ES-I3 (cell line): ENCODE data around the gene B4GALNT4.
A peak's percentile ranks its signal among the peaks of the same experiment; 100 is the strongest.
"Not testable (repeated sequence)": the region's sequence is repeated elsewhere in the genome, so short reads cannot be mapped to it uniquely, and the experiment has no call there.

Source experiments
- H3K36me3 ChIP-seq: 2 replicates; pipeline ENCODE4 v1.6.1; 2013; ENCODE audit warnings: mild to moderate bottlenecking, low read length, control low read depth, moderate library complexity; ENCODE audit not compliant: insufficient read depth
- H3K4me1 ChIP-seq: 2 replicates; pipeline ENCODE4 v1.6.1; 2013; ENCODE audit warnings: mild to moderate bottlenecking, control low read depth, low read length; ENCODE audit not compliant: insufficient read depth
- H3K9ac ChIP-seq: 2 replicates; pipeline ENCODE4 v1.6.1; 2013; ENCODE audit warnings: low read depth, mild to moderate bottlenecking, low read length, moderate library complexity
- H3K9me3 ChIP-seq: 2 replicates; pipeline ENCODE4 v1.6.1; 2013; ENCODE audit warnings: mild to moderate bottlenecking, low read length, moderate library complexity; ENCODE audit not compliant: control insufficient read depth, insufficient read depth

B4GALNT4 gene

DNA sequence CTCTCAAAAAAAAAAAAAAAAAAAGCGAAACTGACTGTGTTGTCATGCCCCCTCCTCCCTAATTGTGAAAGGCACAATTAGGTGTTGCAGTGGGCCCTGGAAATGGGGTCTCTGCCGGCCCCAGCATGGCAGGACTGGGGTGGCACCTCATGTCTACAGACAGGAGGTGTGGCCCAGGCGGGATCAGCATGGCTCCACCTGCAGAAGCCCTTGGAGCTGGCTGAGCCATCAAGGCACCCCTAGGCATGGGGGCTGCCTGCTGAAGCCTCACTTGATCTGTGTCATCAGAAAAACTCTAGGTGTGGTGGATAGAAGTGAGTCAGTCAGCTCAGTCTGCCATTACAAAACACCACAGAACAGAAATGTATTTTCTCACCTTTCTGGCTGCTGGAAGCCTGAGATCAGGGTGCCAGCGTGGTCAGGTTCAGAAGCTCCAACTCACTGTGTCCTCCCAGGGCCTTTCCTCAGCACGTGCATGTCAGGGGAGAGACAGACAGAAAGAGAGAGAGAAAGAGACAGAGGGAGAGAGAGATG is 10.1 kb upstream of the B4GALNT4 start:
- no peak overlapping the region for H3K9ac ChIP-seq
- H3K9me3 ChIP-seq, result peaks cover 3% of the 10 kb centered on the region; the same call in 1 of the 2 replicates
- no peaks in the 10 kb centered on the region; the same call in 1 of the 2 replicates for H3K36me3 ChIP-seq
- peaks cover 6% of the 10 kb centered on the region; the same call in 1 of the 2 replicates for H3K4me1 ChIP-seq

- H3K9me3 ChIP-seq, result peaks cover 3% of the 10 kb centered on the region; the same call in 1 of the 2 replicates
- peaks cover under 1% of the 10 kb centered on the region; the same call in 1 of the 2 replicates for H3K4me1 ChIP-seq
- no peaks in the 10 kb centered on the region; the same call in 1 of the 2 replicates for H3K36me3 ChIP-seq
- no peak overlapping the region for H3K9ac ChIP-seq
Observed at GRCh38 chr11:360326-361280, 8.7 kb upstream of the B4GALNT4 start.

DNA sequence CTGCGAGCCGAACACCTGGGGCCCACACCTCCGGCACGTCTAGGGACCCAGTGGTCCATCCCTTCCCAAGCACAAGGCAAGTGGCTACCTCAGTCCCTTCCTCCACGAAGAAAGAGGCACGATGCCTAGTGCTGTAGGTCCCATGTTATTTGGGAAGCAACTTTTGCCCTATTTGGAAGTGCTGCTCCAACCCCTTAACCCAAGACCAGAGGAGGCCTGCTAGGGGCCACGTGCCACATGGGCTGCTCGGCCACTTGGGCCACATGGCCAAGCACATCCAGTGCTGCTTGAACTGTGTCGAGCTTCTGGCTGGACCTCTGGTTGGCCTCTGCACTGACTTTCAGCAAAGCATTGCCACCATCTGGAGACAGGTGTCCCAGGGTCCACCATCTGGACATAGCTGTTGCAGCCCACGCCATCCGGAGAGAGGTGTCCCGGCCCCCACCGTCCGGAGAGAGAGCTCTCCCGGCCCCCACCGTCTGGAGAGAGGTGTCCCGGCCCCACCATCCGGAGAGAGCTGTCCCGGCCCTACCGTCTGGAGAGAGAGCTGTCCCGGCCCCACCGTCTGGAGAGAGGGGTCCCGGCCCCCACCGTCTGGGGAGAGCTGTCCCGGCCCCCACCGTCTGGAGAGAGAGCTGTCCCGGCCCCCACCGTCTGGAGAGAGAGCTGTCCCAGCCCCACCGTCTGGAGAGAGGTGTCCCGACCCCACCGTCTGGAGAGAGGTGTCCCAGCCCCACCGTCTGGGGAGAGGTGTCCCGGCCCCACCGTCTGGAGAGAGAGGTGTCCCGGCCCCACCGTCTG is 6.5 kb upstream of the B4GALNT4 start:
- H3K4me1 ChIP-seq, result no peaks in the 10 kb centered on the region
- no peaks in the 10 kb centered on the region; the same call in 1 of the 2 replicates for H3K9me3 ChIP-seq
- H3K9ac ChIP-seq, result no peak overlapping the region
- H3K36me3 ChIP-seq, result no peaks in the 10 kb centered on the region; the same call in 1 of the 2 replicates

GRCh38 chr11:363443-363805 is 5.9 kb upstream of the B4GALNT4 start:
- H3K4me1 ChIP-seq, H3K9me3 ChIP-seq, H3K9ac ChIP-seq, H3K36me3 ChIP-seq: not testable (repeated sequence)

DNA sequence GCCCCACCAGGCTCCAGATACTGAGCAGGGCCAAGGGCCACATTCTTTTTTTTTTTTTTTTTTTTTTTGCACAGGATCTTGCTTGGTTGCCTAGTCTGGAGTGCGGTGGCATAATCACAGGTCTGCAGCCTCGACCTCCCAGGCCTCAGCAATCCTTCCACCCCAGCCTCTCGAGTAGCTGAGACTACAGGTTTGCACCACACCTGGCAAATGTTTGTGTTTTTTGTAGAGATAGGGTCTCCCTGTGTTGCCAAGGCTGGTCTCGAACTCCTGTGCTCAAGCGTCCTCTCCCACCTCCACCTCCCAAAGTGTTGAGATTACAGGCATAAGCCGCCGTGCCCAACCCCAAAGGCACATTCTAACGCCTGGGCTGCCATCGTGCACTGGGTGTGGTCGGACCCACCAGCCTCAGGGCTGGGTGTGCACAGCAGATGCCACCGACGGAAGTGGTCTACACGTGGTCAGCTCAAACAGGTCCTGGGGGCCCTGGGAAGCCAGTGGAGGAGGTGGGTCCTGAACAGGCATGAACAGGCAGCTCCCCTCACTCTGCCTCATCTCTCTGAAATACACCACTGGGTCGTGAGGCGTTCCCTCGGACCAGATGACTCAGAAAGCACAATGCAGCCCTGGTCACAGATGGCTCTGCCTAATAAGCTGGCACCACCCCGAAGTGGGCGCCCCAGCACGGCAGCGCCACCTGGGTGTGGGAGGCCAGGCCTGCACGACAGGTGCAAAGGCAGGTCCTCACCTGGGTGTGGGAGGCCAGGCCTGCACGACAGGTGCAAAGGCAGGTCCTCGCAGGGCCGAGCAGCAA is 5.1 kb upstream of the B4GALNT4 start:
- Histone ChIP-seq H3K9ac (no peak overlapping the region), H3K36me3 (no peaks in the 10 kb centered on the region), H3K4me1 (no peaks in the 10 kb centered on the region), H3K9me3 (no peaks in the 10 kb centered on the region; the same call in 1 of the 2 replicates)

GRCh38 chr11:364991-365725 is 4.1 kb upstream of the B4GALNT4 start:
- Histone ChIP-seq H3K9ac (no peak overlapping the region), H3K9me3 (no peaks in the 10 kb centered on the region; the same call in 1 of the 2 replicates), H3K36me3 (no peaks in the 10 kb centered on the region), H3K4me1 (no peaks in the 10 kb centered on the region)

DNA sequence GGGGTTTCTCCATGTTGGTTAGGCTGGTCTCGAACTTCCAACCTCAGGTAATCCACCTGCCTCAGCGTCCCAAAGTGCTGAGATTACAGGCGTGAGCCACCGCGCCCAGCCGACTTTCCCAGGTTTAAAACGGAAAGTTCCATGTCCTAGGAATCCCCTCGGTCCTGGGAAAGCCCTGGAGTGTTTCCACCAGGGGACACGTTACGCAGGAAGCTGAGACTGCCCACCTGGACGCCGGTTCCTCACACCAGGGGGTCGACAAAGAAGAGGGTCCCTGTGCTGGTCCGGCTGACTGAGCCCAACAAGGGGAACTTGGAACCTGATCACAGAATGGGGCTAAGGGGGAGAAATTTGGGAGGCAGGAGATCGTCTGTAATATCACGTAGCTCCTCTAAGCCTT is 3.5 kb upstream of the B4GALNT4 start:
- Histone ChIP-seq H3K9me3 (no peaks in the 10 kb centered on the region), H3K36me3 (no peaks in the 10 kb centered on the region), H3K9ac (no peak overlapping the region), H3K4me1 (no peaks in the 10 kb centered on the region)

GRCh38 chr11:367956-368413 is 1.3 kb upstream of the B4GALNT4 start:
- Histone ChIP-seq H3K36me3 (no peaks in the 10 kb centered on the region), H3K4me1 (no peaks in the 10 kb centered on the region), H3K9ac (no peak overlapping the region; the same call in 1 of the 2 replicates), H3K9me3 (no peaks in the 10 kb centered on the region)

GRCh38 chr11:368414-369335 is 624 bp upstream of the B4GALNT4 start:
- H3K9ac ChIP-seq, result peak overlapping the region; percentile 26; the same call in 1 of the 2 replicates
- no peaks in the 10 kb centered on the region for H3K9me3 ChIP-seq
- no peaks in the 10 kb centered on the region for H3K36me3 ChIP-seq
- H3K4me1 ChIP-seq, result no peaks in the 10 kb centered on the region

GRCh38 chr11:370070-370941 is 1.0 kb downstream of the B4GALNT4 start:
- H3K4me1 ChIP-seq, result no peaks in the 10 kb centered on the region
- no peaks in the 10 kb centered on the region; the same call in 1 of the 2 replicates for H3K36me3 ChIP-seq
- H3K9me3 ChIP-seq, result no peaks in the 10 kb centered on the region
- H3K9ac ChIP-seq, result peak overlapping the region; percentile 52

- Histone ChIP-seq H3K4me1 (no peaks in the 10 kb centered on the region), H3K9ac (no peak overlapping the region), H3K9me3 (no peaks in the 10 kb centered on the region), H3K36me3 (no peaks in the 10 kb centered on the region; the same call in 1 of the 2 replicates)
Observed at GRCh38 chr11:371051-371450, 1.8 kb downstream of the B4GALNT4 start.
